Hindlimb muscle (tissue), 1 donor: ENCODE data around the gene CAMK2G. TPM values are rescaled to one million over a fixed set of nuclear protein-coding genes. Genes with fewer than 3 reads are reported as not detected.

Experiments used
- DNase-seq: peaks from one replicate; pipeline ENCODE4 v3.0.0-alpha.2; 2013
- polyA plus RNA-seq: library from polyadenylated mRNA; unstranded; fragments of 120-200 nt; gene quantifications from one replicate; pipeline ENCODE4 v1.2.1, GENCODE V29; 2013; ENCODE audit not compliant: insufficient read length

The CAMK2G gene
- polyA plus RNA-seq, 1 donor: 31.5 TPM

DNA sequence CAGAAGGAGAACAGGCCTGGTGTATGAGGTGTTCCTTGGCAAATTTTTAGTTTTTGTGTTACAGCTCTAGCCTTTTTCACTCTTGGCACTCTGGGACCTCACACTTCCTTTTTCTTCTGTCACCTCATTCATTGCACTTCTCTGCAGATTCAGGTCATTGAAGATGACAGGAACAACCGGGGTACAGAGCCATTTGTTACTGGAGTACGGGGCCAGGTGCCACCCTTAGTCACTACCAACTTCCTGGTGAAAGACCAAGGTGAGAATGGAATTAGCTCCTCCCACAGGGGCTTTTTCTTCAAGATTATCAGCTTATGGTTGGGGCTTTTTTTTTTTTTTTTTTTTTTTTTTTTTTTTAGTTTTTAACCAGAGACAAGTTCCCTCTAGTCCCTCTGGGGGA lies 111.0 kb downstream of the CAMK2G start:
- DNase-seq: no peak

- no peak for DNase-seq
Measured at GRCh38 chr10:73762915-73763314, 111.4 kb downstream of the CAMK2G start.

Other genes starting within 250 kb of the CAMK2G start
- 768 TPM for gene MYOZ1, start 233.1 kb downstream of the CAMK2G start, polyA plus RNA-seq
- gene SYNPO2L, start 218.5 kb downstream of the CAMK2G start, polyA plus RNA-seq: 263 TPM
- 14.6 TPM for gene AGAP5, start 176.4 kb downstream of the CAMK2G start, polyA plus RNA-seq
- 50.5 TPM for gene SEC24C, start 130.2 kb downstream of the CAMK2G start, polyA plus RNA-seq
- gene CHCHD1, start 92.5 kb downstream of the CAMK2G start, polyA plus RNA-seq: 30.6 TPM
- 80.1 TPM for gene ZSWIM8, start 88.9 kb downstream of the CAMK2G start, polyA plus RNA-seq
- gene NDST2, start 63.0 kb downstream of the CAMK2G start, polyA plus RNA-seq: 20.2 TPM
- gene PLAU, start 36.6 kb upstream of the CAMK2G start, polyA plus RNA-seq: 32.5 TPM
- gene VCL, start 123.6 kb upstream of the CAMK2G start, polyA plus RNA-seq: 164 TPM